HCT116 (cell line): ENCODE measurements around the gene RARS2. TPM values are rescaled to one million over a fixed set of nuclear protein-coding genes. Genes with fewer than 3 reads are reported as not detected.

Source experiments
- ATAC-seq: fragments of 200-7000 bp; cut with Tn5 transposase; 2 replicates; pipeline ENCODE4 v1.9.1; 2020; ENCODE audit warnings: mild to moderate bottlenecking, moderate library complexity
- BruUV-seq: library from RNA; stranded (reverse); fragments of 400-500 nt; replicated peaks from 2 replicates; lab custom pipeline; 2021; lab: Mats Ljungman, UMichigan
- CTCF ChIA-PET: fragments of 300-600 bp; sonication (Branson Sonifier 250); formaldehyde crosslinking; loops from one replicate; lab custom pipeline; 2021; ENCODE audit warnings: antibody characterized with exemption; lab: Charles Lee
- POLR2A ChIA-PET: fragments of 300-600, 350-600 bp; sonication (Branson Sonifier 250); formaldehyde crosslinking; loops from one replicate; lab custom pipeline; 2021; ENCODE audit warnings: antibody characterized with exemption; lab: Charles Lee
- RAD21 ChIA-PET, 2 experiments: fragments of 300-600 bp; sonication (Branson Sonifier 250); formaldehyde crosslinking; loops; one replicate each; lab custom pipeline; 2023; ENCODE audit warnings: low total read pairs in 2 of 2; ENCODE audit not compliant: uncharacterized antibody in 2 of 2, unreplicated experiment in 2 of 2, low non-redundant PET in 1 of 2; lab: Charles Lee
- DNase-seq: peaks from one replicate; pipeline ENCODE4 v3.0.0-alpha.2; 2010; ENCODE audit warnings: low read depth, low spot score
- H2AFZ ChIP-seq: fragments of 200-600 bp; shearing (Covaris generic), sonication (generic); 2 replicates; pipeline ENCODE4 v1.6.1; 2017; ENCODE audit warnings: low read depth, mixed run types, mixed read lengths, antibody characterized with exemption, low read length; ENCODE audit not compliant: poor library complexity, severe bottlenecking
- H3K27ac ChIP-seq: 2 replicates; pipeline ENCODE4 v1.5.1; 2012; ENCODE audit warnings: low read depth, low read length
- H3K27me3 ChIP-seq: fragments of 200-600 bp; sonication (generic); 2 replicates; pipeline ENCODE4 v1.6.1; 2016; ENCODE audit warnings: mixed run types, low read length, mixed read lengths; ENCODE audit not compliant: insufficient read depth
- H3K36me3 ChIP-seq, 2 experiments: fragments of 200-500 bp in 1 of 2; fragments of 200-600 bp in 1 of 2; sonication (Bioruptor generic) in 1 of 2; sonication (generic) in 1 of 2; 2 replicates each; pipeline versions ENCODE4 v1.5.1 to v1.6.1; 2014 to 2016; ENCODE audit warnings: low read length in 2 of 2, inconsistent platforms in 1 of 2, mixed read lengths in 1 of 2, mixed run types in 1 of 2; ENCODE audit not compliant: insufficient read depth in 2 of 2, control insufficient read depth in 1 of 2
- H3K4me1 ChIP-seq, 2 experiments: fragments of 200-600 bp in 1 of 2; sonication (generic) in 1 of 2; 2 replicates each; pipeline versions ENCODE4 v1.5.1 to v1.6.1; 2012 to 2017; ENCODE audit warnings: low read length in 2 of 2, inconsistent platforms in 1 of 2, mild to moderate bottlenecking in 1 of 2, mixed read lengths in 1 of 2, mixed run types in 1 of 2, moderate library complexity in 1 of 2; ENCODE audit not compliant: insufficient read depth in 2 of 2, control insufficient read depth in 1 of 2
- H3K4me2 ChIP-seq: fragments of 200-600 bp; sonication (generic); 2 replicates; pipeline ENCODE4 v1.6.1; 2017; ENCODE audit warnings: mixed run types, low read length, mixed read lengths
- H3K4me3 ChIP-seq, 2 experiments: fragments of 200-600 bp in 1 of 2; sonication (generic) in 1 of 2; replicated peaks in 1 of 2; 2 replicates each; pipeline ENCODE4 v1.5.1; 2011 to 2016; ENCODE audit warnings: low read length in 2 of 2, control low read depth in 1 of 2, low read depth in 1 of 2, mild to moderate bottlenecking in 1 of 2, mixed read lengths in 1 of 2, mixed run types in 1 of 2
- H3K79me2 ChIP-seq: fragments of 200-600 bp; sonication (generic); 2 replicates; pipeline ENCODE4 v1.6.1; 2017; ENCODE audit warnings: mild to moderate bottlenecking, mixed run types, low read length, moderate library complexity, mixed read lengths; ENCODE audit not compliant: insufficient read depth
- H3K9ac ChIP-seq: fragments of 200-600 bp; sonication (generic); 2 replicates; pipeline ENCODE4 v1.6.1; 2016; ENCODE audit warnings: low read length, mixed read lengths
- H3K9me2 ChIP-seq: fragments of 200-600 bp; sonication (generic), shearing (Covaris generic); 2 replicates; pipeline ENCODE4 v1.6.1; 2017; ENCODE audit warnings: mixed run types, mild to moderate bottlenecking, moderate library complexity; ENCODE audit not compliant: insufficient read depth
- H3K9me3 ChIP-seq, 2 experiments: fragments of 200-500 bp in 1 of 2; fragments of 200-600 bp in 1 of 2; sonication (Bioruptor generic) in 1 of 2; sonication (generic) in 1 of 2; 2 replicates each; pipeline ENCODE4 v1.6.1; 2014 to 2017; ENCODE audit warnings: low read length in 2 of 2, mixed read lengths in 2 of 2, inconsistent platforms in 1 of 2, low read depth in 1 of 2, mild to moderate bottlenecking in 1 of 2, mixed run types in 1 of 2, moderate library complexity in 1 of 2; ENCODE audit not compliant: control insufficient read depth in 1 of 2, insufficient read depth in 1 of 2
- H4K20me1 ChIP-seq: fragments of 200-600 bp; sonication (generic), shearing (Covaris generic); 2 replicates; pipeline ENCODE4 v1.6.1; 2017; ENCODE audit warnings: mixed run types, mild to moderate bottlenecking, moderate library complexity; ENCODE audit not compliant: insufficient read depth
- EZH2phosphoT487 ChIP-seq: fragments of 200-600 bp; IDR thresholded peaks from 2 replicates; pipeline ENCODE4 v1.6.1; 2018; ENCODE audit warnings: antibody characterized with exemption, borderline replicate concordance
- FOSL1 ChIP-seq: IDR thresholded peaks from 2 replicates; pipeline ENCODE4 v1.6.1; 2012; ENCODE audit warnings: low read depth
- RAD21 ChIP-seq: IDR thresholded peaks from 2 replicates; pipeline ENCODE4 v1.6.1; 2012; ENCODE audit warnings: low read depth, mild to moderate bottlenecking
- YY1 ChIP-seq: IDR thresholded peaks from 2 replicates; pipeline ENCODE4 v1.6.1; 2011; ENCODE audit warnings: low read length, low read depth, moderate library complexity, mild to moderate bottlenecking; ENCODE audit not compliant: insufficient replicate concordance; ENCODE audit errors: extremely low read depth
- intact Hi-C: fragments of 100-400 bp; cut with micrococcal nuclease; formaldehyde crosslinking; loops from 2 replicates; pipeline ENCODE4 v1.10.0; 2022
- total RNA-seq: library from RNA; stranded (reverse); gene quantifications from one replicate; pipeline ENCODE4 v1.2.1, GENCODE V29; 2021; ENCODE audit not compliant: unreplicated experiment
- TF ChIP-seq, protein P1 (sequence below): IDR thresholded peaks from 2 replicates; pipeline ENCODE4 v1.6.1; 2011; ENCODE audit warnings: mild to moderate bottlenecking, low read length, moderate library complexity; ENCODE audit not compliant: insufficient replicate concordance; ENCODE audit errors: extremely low read depth

The RARS2 gene
- total RNA-seq, 1 experiment from 2014 or later = 34.8 TPM

DNA sequence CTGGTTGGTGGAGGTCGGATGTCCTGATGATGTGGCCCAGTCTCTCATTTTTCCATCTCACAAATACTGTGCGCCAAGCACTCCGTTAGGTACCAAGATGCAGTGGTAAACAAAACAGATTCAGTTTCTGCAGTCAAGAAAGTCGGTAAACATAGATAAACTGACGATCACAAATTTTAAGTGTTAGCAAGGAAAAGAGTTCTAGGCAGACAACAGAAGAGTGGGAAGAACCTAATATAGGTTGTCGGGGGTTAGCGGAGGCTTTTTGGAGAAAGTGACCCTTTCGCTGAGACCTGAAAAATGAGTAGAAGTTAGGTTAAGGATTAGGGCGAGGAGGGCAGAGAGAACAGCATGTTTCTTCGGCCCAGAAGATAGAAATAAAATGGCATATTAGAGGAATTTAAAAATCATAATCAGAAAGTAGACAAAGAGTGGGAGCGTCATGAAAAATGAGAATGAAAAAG, 662 bp upstream of the RARS2 start:
- peaks cover 3 to 5% of the 10 kb centered on the region in 2 experiments; a peak in 2 of 4 replicates for H3K36me3 ChIP-seq
- TF ChIP-seq FOSL1 = 0 out of 2 replicates have a peak, but pooled peaks have one; percentile 10
- TF ChIP-seq, protein P1, sequence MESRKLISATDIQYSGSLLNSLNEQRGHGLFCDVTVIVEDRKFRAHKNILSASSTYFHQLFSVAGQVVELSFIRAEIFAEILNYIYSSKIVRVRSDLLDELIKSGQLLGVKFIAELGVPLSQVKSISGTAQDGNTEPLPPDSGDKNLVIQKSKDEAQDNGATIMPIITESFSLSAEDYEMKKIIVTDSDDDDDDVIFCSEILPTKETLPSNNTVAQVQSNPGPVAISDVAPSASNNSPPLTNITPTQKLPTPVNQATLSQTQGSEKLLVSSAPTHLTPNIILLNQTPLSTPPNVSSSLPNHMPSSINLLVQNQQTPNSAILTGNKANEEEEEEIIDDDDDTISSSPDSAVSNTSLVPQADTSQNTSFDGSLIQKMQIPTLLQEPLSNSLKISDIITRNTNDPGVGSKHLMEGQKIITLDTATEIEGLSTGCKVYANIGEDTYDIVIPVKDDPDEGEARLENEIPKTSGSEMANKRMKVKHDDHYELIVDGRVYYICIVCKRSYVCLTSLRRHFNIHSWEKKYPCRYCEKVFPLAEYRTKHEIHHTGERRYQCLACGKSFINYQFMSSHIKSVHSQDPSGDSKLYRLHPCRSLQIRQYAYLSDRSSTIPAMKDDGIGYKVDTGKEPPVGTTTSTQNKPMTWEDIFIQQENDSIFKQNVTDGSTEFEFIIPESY = no peak
- TF ChIP-seq YY1 = no peak
- TF ChIP-seq RAD21 = no peak
- TF ChIP-seq EZH2phosphoT487 = no peak
- RAD21 ChIA-PET = no interaction called here
- H3K4me2 ChIP-seq = peak overlapping the region; percentile 79
- CTCF ChIA-PET = no interaction called here
- peak overlapping the region; percentile 48 for H3K27ac ChIP-seq
- H3K9me3 ChIP-seq = no peaks in the 10 kb centered on the region
- intact Hi-C loops = no loop called here
- H3K9me2 ChIP-seq = no peaks in the 10 kb centered on the region
- H3K4me3 ChIP-seq = peak overlapping the region; percentile 85 to 88
- H3K79me2 ChIP-seq = peaks cover 98% of the 10 kb centered on the region
- no peak for DNase-seq
- H3K4me1 ChIP-seq = peaks cover 0 to 16% of the 10 kb centered on the region in 2 experiments; a peak in 3 of 4 replicates
- POLR2A ChIA-PET = no interaction called here
- TSS peak; percentile 84 for BruUV-seq
- no peak overlapping the region for H2AFZ ChIP-seq
- H4K20me1 ChIP-seq = no peaks in the 10 kb centered on the region
- H3K27me3 ChIP-seq = no peaks in the 10 kb centered on the region
- no peak for ATAC-seq
- H3K9ac ChIP-seq = peak overlapping the region; percentile 90
